Osteoblast (primary cell): ENCODE measurements around the gene LCN10. TPM values are rescaled to one million over a fixed set of nuclear protein-coding genes. Genes with fewer than 3 reads are reported as not detected.
A peak's percentile ranks its signal among the peaks of the same experiment; 100 is the strongest.
"Not testable (repeated sequence)": the region's sequence is repeated elsewhere in the genome, so short reads cannot be mapped to it uniquely, and the experiment has no call there.

ENCODE experiments used
- DNase-seq: peaks from one replicate; pipeline ENCODE4 v3.0.0; 2011; ENCODE audit warnings: low spot score, mixed read lengths; ENCODE audit not compliant: insufficient read length; ENCODE audit errors: missing footprints
- H2AFZ ChIP-seq: 2 replicates; pipeline ENCODE4 v1.6.0; 2011; ENCODE audit warnings: mild to moderate bottlenecking, low read length
- H3K27ac ChIP-seq: 2 replicates; pipeline ENCODE4 v1.5.1; 2011; ENCODE audit warnings: mild to moderate bottlenecking, low read depth, low read length, moderate library complexity
- H3K27me3 ChIP-seq: 2 replicates; pipeline ENCODE4 v1.6.0; 2012; ENCODE audit warnings: mild to moderate bottlenecking, control low read depth, inconsistent platforms, low read length, moderate library complexity; ENCODE audit not compliant: insufficient read depth
- H3K36me3 ChIP-seq: 2 replicates; pipeline ENCODE4 v1.5.1; 2011; ENCODE audit warnings: mild to moderate bottlenecking, low read length, control low read depth, moderate library complexity; ENCODE audit not compliant: insufficient read depth
- H3K4me1 ChIP-seq: 2 replicates; pipeline ENCODE4 v1.5.1; 2011; ENCODE audit warnings: mild to moderate bottlenecking, low read length, control low read depth, moderate library complexity; ENCODE audit not compliant: insufficient read depth
- H3K4me2 ChIP-seq: 2 replicates; pipeline ENCODE4 v1.6.0; 2011; ENCODE audit warnings: mild to moderate bottlenecking, low read length; ENCODE audit not compliant: insufficient read depth
- H3K4me3 ChIP-seq: fragments of 200-600 bp; sonication (generic); 3 replicates; pipeline ENCODE4 v1.5.1; 2012; ENCODE audit warnings: mild to moderate bottlenecking, low read length, inconsistent platforms; ENCODE audit not compliant: insufficient read depth
- H3K79me2 ChIP-seq: 2 replicates; pipeline ENCODE4 v1.6.0; 2012; ENCODE audit warnings: mild to moderate bottlenecking, low read length, control low read depth, inconsistent platforms; ENCODE audit not compliant: insufficient read depth
- H3K9me3 ChIP-seq: 2 replicates; pipeline ENCODE4 v1.5.1; 2011; ENCODE audit warnings: low read depth, low read length, control low read depth
- H4K20me1 ChIP-seq: 2 replicates; pipeline ENCODE4 v1.6.0; 2012; ENCODE audit warnings: mild to moderate bottlenecking, low read length, control low read depth; ENCODE audit not compliant: insufficient read depth
- total RNA-seq: library from RNA; depleted of rRNA; stranded (reverse); fragments of >200 nt; gene quantifications from 2 replicates; pipeline ENCODE4 v1.2.3, GENCODE V29; 2012
- TF ChIP-seq, protein P1 (sequence below): IDR thresholded peaks from 2 replicates; pipeline ENCODE4 v1.5.1; 2011; ENCODE audit warnings: mild to moderate bottlenecking, low read depth, low read length, moderate library complexity; ENCODE audit errors: extremely low read depth

LCN10 gene
- total RNA-seq, 1 donor = not detected

- Histone ChIP-seq H3K36me3 (no peaks in the 10 kb centered on the region), H4K20me1 (no peaks in the 10 kb centered on the region), H3K27me3 (peaks cover 8% of the 10 kb centered on the region), H3K4me3 (no peak overlapping the region), H3K4me2 (no peak overlapping the region), H3K79me2 (peaks cover 3% of the 10 kb centered on the region), H3K4me1 (peaks cover 8% of the 10 kb centered on the region), H3K27ac (no peak overlapping the region), H3K9me3 (no peaks in the 10 kb centered on the region), H2AFZ (no peak overlapping the region)
- TF ChIP-seq, protein P1, sequence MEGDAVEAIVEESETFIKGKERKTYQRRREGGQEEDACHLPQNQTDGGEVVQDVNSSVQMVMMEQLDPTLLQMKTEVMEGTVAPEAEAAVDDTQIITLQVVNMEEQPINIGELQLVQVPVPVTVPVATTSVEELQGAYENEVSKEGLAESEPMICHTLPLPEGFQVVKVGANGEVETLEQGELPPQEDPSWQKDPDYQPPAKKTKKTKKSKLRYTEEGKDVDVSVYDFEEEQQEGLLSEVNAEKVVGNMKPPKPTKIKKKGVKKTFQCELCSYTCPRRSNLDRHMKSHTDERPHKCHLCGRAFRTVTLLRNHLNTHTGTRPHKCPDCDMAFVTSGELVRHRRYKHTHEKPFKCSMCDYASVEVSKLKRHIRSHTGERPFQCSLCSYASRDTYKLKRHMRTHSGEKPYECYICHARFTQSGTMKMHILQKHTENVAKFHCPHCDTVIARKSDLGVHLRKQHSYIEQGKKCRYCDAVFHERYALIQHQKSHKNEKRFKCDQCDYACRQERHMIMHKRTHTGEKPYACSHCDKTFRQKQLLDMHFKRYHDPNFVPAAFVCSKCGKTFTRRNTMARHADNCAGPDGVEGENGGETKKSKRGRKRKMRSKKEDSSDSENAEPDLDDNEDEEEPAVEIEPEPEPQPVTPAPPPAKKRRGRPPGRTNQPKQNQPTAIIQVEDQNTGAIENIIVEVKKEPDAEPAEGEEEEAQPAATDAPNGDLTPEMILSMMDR = no peak
- no peak for DNase-seq
These were observed 43.7 kb upstream of the LCN10 start for GRCh38 chr9:136786451-136786850.

GRCh38 chr9:136785565-136786355 is 43.0 kb upstream of the LCN10 start:
- peaks cover 12% of the 10 kb centered on the region for H3K27me3 ChIP-seq
- H4K20me1 ChIP-seq, H2AFZ ChIP-seq, H3K4me2 ChIP-seq, DNase-seq, H3K4me3 ChIP-seq, H3K27ac ChIP-seq, H3K9me3 ChIP-seq, H3K36me3 ChIP-seq, H3K79me2 ChIP-seq, H3K4me1 ChIP-seq: not testable (repeated sequence)

GRCh38 chr9:136784997-136785361 is 42.2 kb upstream of the LCN10 start:
- no peak overlapping the region for H2AFZ ChIP-seq
- DNase-seq = peak; percentile 37
- no peaks in the 10 kb centered on the region for H3K36me3 ChIP-seq
- no peaks in the 10 kb centered on the region for H3K79me2 ChIP-seq
- H3K4me2 ChIP-seq = no peak overlapping the region
- H3K4me3 ChIP-seq = no peak overlapping the region
- H3K27me3 ChIP-seq = peaks cover 18% of the 10 kb centered on the region
- no peaks in the 10 kb centered on the region for H3K4me1 ChIP-seq
- no peak overlapping the region for H3K27ac ChIP-seq
- no peaks in the 10 kb centered on the region for H3K9me3 ChIP-seq
- TF ChIP-seq, protein P1 = no peak
- no peaks in the 10 kb centered on the region for H4K20me1 ChIP-seq

DNA sequence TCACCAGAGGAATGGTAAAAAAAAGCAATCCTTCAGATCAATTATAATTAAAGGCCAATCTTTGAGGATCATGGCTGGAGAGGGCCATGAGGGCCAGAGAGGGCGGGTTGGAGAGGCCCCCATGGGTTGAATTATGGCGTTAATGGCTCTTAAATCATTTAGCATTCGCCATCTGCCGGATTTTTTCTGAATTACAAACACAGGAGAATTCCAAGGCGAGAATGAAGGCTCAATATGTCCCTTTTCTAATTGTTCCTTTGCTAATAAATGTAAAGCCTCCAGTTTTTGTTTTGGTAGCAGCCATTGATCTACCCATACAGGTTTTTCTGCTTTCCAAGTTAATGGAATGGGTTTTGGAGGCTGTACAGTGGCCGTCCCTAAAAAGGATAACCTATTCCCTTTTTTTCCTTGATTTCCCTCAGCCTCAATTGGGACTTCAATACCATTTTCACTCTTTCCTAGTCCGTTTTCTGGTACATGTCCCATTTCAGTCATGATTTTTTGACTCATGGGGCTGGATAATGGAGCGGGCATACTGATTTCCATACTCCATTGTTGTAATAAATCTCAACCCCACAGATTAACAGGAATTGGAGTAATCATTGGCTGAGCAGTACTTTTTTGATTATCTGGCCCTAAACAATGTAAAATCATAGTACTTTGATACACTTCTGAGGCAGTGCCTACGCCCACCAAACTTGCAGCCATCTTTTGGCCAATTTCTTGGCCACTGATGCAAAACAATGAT is 41.7 kb upstream of the LCN10 start:
- Histone ChIP-seq H3K4me2 (no peak overlapping the region), H2AFZ (no peak overlapping the region), H4K20me1 (no peaks in the 10 kb centered on the region), H3K27ac (no peak overlapping the region), H3K9me3 (no peaks in the 10 kb centered on the region), H3K4me3 (no peak overlapping the region), H3K36me3 (no peaks in the 10 kb centered on the region), H3K4me1 (no peaks in the 10 kb centered on the region), H3K79me2 (no peaks in the 10 kb centered on the region), H3K27me3 (peaks cover 23% of the 10 kb centered on the region)
- peak; percentile 44 for DNase-seq
- TF ChIP-seq, protein P1 = peak; percentile 44
